GM12873 (cell line): ENCODE results near the gene VIPR2.

Source experiments
- TF ChIP-seq, protein P1 (sequence below): IDR thresholded peaks from 2 replicates; pipeline ENCODE4 v1.5.1; 2012; ENCODE audit warnings: low read depth, mild to moderate bottlenecking, moderate library complexity, low read length, control low read depth; ENCODE audit not compliant: insufficient read depth; ENCODE audit errors: missing control alignments

The VIPR2 gene

DNA sequence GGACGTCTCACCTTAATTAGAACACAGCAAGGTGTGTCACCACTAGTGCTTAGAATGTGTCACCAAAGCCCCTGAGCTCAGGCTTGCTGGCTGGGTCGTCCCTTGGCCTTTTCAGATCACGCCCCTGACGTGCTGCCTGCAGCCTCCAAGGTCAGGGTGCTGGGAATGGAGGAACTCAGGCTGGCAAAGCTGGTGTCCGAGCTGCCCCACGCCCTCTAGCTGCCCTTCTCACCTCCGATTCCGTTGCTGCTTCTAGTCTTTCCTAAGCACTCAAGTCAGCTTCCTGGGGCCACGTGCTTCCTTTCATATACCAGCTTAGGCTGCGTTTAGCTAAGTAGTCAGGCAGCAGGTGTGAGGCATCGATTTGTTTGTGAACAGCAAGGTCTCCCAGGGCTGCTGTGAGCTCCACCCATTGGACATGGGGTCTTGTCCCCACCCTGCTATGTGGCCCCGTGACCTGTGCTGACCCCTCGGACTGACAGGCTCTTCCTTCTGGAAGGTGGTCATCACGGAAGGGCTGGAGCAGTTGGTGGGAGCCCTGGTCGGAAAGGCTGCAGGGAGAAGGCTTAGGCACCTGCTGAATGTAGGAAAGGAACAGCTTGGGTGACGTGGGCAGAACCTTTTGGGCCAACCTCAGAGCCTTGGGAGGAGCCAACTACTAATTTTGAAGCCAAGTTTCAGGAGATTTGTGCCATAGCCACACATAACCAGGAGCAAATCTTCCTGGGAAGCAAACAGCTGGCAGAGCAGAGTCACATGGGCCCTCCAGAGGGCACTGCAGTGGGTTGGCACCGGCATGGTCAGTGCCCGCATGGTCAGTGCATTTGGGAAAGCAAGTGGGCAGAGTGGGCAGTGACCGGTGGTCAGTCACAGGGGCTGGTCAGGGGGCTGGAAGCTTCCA lies 28.8 kb downstream of the VIPR2 start:
- TF ChIP-seq, protein P1, sequence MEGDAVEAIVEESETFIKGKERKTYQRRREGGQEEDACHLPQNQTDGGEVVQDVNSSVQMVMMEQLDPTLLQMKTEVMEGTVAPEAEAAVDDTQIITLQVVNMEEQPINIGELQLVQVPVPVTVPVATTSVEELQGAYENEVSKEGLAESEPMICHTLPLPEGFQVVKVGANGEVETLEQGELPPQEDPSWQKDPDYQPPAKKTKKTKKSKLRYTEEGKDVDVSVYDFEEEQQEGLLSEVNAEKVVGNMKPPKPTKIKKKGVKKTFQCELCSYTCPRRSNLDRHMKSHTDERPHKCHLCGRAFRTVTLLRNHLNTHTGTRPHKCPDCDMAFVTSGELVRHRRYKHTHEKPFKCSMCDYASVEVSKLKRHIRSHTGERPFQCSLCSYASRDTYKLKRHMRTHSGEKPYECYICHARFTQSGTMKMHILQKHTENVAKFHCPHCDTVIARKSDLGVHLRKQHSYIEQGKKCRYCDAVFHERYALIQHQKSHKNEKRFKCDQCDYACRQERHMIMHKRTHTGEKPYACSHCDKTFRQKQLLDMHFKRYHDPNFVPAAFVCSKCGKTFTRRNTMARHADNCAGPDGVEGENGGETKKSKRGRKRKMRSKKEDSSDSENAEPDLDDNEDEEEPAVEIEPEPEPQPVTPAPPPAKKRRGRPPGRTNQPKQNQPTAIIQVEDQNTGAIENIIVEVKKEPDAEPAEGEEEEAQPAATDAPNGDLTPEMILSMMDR: no peak

DNA sequence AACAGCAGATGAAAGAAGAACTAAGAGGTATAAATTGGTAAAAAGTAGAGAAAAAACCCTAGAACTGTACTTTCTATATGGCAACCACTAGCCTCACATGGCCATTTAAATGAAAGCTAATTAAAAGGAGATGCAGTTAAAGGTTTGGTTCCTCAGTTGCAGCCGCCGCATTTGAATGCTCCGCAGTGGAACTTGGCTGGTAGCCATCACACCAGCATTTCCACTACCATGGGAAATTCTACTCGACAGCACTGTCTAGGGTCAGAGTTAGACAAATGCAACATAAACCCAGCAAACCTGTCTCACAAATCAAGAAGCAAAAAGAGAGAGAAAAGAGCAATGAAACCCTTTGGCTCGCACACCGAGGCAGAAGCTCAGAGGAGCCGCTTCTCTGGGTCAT lies 29.7 kb downstream of the VIPR2 start:
- TF ChIP-seq, protein P1: no peak

DNA sequence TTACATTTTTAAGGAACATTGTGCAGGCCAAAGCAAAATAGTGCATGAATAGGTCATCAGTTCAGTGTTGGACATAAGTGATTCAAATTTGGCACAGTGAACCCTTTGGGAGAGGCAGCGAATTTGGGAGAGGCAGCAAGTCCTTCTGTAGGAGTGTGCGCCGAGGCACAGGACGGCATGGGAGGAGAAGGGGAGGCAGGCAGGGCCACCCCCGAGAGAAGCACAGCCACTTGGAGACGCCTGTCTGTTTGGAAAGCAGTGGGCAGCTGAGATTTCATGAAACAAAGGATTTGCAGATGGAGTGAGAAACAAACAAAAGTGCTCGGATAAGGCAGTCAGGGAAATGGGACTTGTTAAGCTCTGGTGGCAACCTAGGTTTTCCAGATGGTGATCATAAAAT lies 30.6 kb downstream of the VIPR2 start:
- TF ChIP-seq, protein P1: no peak

DNA sequence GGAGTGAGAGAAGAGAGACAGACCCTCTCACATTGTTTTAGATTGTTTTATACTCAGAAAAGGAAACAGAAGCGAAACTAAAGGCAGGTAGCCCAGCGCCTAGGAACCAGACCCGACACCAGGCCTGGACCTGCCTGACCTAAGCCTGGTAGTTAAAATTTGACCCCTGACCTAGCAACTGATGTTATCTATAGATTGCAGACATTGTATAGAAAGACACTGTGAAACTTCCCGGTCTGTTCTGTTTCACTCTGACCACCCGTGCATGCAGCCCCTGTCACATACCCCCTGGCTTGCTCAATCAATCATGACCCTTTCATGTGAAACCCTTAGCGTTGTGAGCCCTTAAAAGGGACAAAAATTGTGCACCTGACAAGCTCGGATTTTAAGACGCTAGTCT lies 31.6 kb downstream of the VIPR2 start:
- TF ChIP-seq, protein P1: no peak

DNA sequence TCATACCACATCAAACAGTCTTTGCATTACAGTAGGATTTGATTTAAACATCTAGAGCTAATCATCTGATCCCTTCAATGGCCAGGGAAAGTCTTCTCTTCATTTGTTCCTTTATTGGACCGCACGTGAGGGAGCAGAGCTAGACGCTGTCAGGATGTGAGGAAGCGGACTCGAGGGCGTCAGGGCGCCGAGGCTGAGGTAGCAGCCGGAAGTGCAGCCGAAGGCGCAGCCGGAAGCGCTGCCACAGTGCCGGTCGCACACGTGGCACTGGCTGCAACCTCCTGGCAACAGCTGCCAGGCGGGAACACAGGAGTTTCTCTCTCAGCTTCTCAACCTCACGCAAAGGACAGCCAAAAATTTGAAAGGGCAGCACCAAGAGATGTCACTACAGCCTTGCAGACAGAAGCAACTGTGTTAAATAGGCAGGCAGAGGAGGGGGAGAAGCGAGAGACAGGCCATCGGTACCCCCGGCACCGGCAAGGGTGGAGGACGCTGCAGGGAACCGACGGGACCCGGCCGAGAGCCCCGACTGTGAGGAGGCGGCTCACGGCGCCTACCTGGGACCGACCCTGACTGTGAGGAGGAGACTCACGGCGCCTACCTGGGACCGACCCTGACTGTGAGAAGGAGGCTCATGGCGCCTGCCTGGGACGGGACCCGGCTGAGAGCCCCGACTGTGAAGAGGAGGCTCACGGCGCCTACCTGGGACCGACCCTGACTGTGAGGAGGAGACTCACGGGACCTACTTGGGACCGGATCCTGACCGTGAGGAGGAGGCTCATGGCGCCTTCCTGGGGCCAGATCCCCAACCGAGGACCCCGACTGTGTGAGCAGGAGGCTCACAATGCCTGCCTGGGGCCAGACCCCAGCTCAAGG lies 32.3 kb downstream of the VIPR2 start:
- TF ChIP-seq, protein P1: no peak

DNA sequence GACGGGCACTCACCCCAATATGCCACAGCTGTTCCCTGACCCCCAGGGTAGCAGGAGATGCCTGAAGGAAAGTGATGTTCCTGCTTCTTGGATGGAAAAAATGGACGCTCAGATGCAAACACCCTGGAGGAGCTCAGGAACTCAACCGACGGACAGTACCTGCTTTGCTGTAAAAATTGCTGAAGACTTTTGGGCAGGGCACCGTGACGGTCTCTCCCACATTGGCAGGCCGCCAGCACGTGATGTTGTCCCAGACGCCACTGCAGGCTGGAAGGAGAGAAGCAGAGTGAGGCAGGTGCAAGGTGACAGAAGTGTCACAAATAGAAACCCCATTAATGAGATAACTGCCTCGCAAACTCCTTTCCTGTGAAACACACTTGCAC lies 35.0 kb downstream of the VIPR2 start:
- TF ChIP-seq, protein P1: no peak
